ENCODE data around the gene UHRF2. TPM values are rescaled to one million over a fixed set of nuclear protein-coding genes. Genes with fewer than 3 reads are reported as not detected.
"Not testable (repeated sequence)": the region's sequence is repeated elsewhere in the genome, so short reads cannot be mapped to it uniquely, and the experiment has no call there.

UHRF2 gene, protein sequence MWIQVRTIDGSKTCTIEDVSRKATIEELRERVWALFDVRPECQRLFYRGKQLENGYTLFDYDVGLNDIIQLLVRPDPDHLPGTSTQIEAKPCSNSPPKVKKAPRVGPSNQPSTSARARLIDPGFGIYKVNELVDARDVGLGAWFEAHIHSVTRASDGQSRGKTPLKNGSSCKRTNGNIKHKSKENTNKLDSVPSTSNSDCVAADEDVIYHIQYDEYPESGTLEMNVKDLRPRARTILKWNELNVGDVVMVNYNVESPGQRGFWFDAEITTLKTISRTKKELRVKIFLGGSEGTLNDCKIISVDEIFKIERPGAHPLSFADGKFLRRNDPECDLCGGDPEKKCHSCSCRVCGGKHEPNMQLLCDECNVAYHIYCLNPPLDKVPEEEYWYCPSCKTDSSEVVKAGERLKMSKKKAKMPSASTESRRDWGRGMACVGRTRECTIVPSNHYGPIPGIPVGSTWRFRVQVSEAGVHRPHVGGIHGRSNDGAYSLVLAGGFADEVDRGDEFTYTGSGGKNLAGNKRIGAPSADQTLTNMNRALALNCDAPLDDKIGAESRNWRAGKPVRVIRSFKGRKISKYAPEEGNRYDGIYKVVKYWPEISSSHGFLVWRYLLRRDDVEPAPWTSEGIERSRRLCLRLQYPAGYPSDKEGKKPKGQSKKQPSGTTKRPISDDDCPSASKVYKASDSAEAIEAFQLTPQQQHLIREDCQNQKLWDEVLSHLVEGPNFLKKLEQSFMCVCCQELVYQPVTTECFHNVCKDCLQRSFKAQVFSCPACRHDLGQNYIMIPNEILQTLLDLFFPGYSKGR
- 52.3 TPM for polyA plus RNA-seq
- long read RNA-seq, donor 1, partial matches to known transcripts, result 0 of 1 reads
- long read RNA-seq, donor 1, other reads (novel, unspliced or antisense), result 0 of 1 reads
- long read RNA-seq, donor 2, partial matches to known transcripts, result 0 of 2 reads
- long read RNA-seq, donor 2, other reads (novel, unspliced or antisense), result 0 of 2 reads
- long read RNA-seq, donor 3, result 0 reads
- long read RNA-seq, donor 4, partial matches to known transcripts, result 0 of 2 reads
- long read RNA-seq, donor 4, other reads (novel, unspliced or antisense), result 0 of 2 reads
- long read RNA-seq, donor 5, partial matches to known transcripts, result 0 of 3 reads
- long read RNA-seq, donor 5, other reads (novel, unspliced or antisense), result 0 of 3 reads
- long read RNA-seq, donor 6, partial matches to known transcripts, result 0 of 3 reads
- long read RNA-seq, donor 6, other reads (novel, unspliced or antisense), result 0 of 3 reads
- long read RNA-seq, donor 7, partial matches to known transcripts, result 0 of 1 reads
- long read RNA-seq, donor 7, other reads (novel, unspliced or antisense), result 0 of 1 reads
- long read RNA-seq, donor 8, partial matches to known transcripts, result 0 of 3 reads
- long read RNA-seq, donor 8, other reads (novel, unspliced or antisense), result 0 of 3 reads
- long read RNA-seq, donor 9, partial matches to known transcripts, result 0 of 4 reads
- long read RNA-seq, donor 9, other reads (novel, unspliced or antisense), result 0 of 4 reads
- long read RNA-seq, donor 10, partial matches to known transcripts, result 0 of 2 reads
- long read RNA-seq, donor 10, other reads (novel, unspliced or antisense), result 0 of 2 reads
- long read RNA-seq, donor 11, partial matches to known transcripts, result 0 of 4 reads
- long read RNA-seq, donor 11, other reads (novel, unspliced or antisense), result 0 of 4 reads

DNA sequence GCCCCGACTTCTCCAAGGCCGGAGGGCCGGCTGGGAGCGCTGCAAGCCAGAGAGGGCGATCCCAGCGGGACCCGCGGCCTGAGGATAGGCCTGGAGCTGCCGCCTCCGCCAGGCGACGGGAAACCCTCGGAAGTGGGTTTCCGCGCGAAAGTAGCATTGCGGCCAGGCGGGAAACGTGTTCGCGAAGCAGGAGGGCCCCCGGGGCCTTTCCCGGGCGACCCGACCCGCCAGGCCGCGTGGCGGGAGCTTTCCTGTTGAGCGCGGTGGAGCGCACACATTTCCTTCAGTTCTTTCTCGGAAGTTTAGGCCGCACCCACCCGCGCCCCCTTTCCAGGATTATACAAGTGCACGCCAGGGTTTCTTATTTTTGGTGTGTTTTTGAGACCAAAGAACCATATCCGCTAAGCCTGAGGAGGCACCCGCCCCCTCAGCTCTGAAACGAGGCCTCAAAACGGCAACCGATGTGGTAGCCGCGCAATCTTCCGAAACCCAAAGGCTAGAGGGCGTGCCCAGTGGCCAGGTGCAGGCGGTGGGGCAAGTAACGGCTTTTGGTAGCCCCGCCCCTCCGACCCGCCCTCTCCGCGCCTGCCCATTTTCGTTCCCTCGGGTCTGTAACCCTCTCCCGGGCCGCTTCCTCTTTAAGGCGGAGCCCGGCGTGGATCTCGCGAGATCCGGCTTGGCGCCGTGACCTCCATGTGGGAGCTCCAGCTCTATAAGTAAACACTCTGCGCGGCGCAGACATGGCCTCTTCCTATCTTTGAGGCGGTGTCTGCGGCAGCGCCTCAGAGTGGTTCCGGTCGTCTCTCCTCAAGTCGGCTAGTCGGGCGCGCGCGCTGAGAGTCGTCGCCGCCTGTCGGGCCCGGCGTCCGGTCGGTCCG lies at the start of gene UHRF2:
UHRF2 (plus strand) TSS at position 713 of the 878 bp plus-strand sequence. CDS start 292 bp downstream, outside the sequence.
- Histone ChIP-seq H3K4me1 (ENCODE audit: control insufficient read depth, insufficient read depth, low read length) (no peaks in the 10 kb centered on the region), H3K4me3 (ENCODE audit: low read length) (peak within 1 kb of the TSS; percentile 61), H3K36me3 (ENCODE audit: control insufficient read depth, insufficient read depth, low read length) (peaks cover 2% of the 10 kb centered on the region), H3K27ac (ENCODE audit: low read length) (peak within 1 kb of the TSS; percentile 82), H3K9me3 (ENCODE audit: control insufficient read depth, low read depth, low read length) (peaks cover 6% of the 10 kb centered on the region), H3K27me3 (ENCODE audit: control insufficient read depth, insufficient read depth, low read length) (no peaks in the 10 kb centered on the region)
- peak; percentile 96 to 97 for DNase-seq
- WGBS (ENCODE audit: insufficient coverage, low lambda C conversion rate), result no CpG with 5 or more reads among the region's 88 CpGs

DNA sequence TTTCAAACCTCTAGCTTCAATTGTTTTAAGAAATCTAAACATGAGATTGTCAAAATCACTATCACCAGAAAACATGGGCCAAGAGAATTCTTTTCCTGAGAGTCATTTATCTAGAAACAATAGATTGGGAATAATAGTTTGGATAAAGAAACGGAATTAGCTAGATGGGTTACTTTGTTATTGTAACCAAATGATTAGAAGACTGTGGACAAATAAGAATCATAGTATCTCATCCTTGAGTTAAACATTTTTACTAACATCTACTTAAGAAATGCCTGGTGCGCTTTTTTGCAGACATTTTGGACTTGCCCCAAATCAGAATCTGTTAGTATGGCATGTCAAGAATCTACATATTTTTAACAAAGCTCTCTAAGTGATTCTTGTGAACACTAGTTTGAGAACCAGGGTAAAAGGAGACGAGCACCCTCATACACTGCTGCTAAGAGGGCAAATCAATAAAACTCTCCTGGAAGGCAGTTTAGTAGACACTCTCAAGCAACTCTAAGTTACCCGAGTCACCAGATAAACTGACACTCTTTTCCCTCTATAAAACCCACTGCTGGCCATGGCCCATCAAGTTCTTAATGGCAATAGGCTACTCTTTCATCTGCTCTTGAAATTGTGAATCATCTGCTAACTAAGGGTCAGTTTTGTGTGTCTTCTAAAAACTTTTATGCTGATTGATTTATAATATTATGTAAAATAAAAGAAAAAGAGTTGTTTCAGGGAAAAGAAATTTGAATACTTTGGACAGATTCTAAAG lies 45.7 kb upstream of the UHRF2 start:
- Histone ChIP-seq H3K36me3 (ENCODE audit: control insufficient read depth, insufficient read depth, low read length) (no peaks in the 10 kb centered on the region), H3K4me3 (ENCODE audit: low read length) (no peak overlapping the region), H3K9me3 (ENCODE audit: control insufficient read depth, low read depth, low read length) (no peaks in the 10 kb centered on the region), H3K4me1 (ENCODE audit: control insufficient read depth, insufficient read depth, low read length) (no peaks in the 10 kb centered on the region), H3K27me3 (ENCODE audit: control insufficient read depth, insufficient read depth, low read length) (no peaks in the 10 kb centered on the region), H3K27ac (ENCODE audit: low read length) (no peak overlapping the region)
- DNase-seq, result no peak
- WGBS (ENCODE audit: insufficient coverage, low lambda C conversion rate), result 67% methylated on average over 1 of the region's 4 CpGs

DNA sequence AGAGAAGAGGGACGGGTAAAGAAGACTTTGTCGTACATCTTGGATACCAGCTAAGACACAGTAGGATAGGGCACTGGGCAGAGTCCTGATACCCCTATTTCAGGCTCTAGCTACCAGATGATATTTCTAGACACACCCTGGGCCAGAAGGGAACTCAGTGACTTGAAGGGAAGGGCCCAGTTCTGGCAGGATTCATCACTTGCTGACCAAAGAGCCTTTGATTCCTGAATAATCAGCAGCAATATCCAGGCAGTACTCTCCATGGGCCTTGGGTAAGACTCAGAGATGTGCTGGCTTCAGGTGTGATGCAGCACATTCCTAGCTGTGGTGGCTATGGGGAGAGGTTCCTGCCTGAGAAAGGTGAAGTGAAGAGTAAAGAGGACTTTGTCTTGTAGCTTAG lies 44.2 kb upstream of the UHRF2 start:
- H3K27me3 ChIP-seq (ENCODE audit: control insufficient read depth, insufficient read depth, low read length), result no peaks in the 10 kb centered on the region
- WGBS (ENCODE audit: insufficient coverage, low lambda C conversion rate), result no CpG with 5 or more reads among the region's 2 CpGs
- no peaks in the 10 kb centered on the region for H3K9me3 ChIP-seq (ENCODE audit: control insufficient read depth, low read depth, low read length)

DNA sequence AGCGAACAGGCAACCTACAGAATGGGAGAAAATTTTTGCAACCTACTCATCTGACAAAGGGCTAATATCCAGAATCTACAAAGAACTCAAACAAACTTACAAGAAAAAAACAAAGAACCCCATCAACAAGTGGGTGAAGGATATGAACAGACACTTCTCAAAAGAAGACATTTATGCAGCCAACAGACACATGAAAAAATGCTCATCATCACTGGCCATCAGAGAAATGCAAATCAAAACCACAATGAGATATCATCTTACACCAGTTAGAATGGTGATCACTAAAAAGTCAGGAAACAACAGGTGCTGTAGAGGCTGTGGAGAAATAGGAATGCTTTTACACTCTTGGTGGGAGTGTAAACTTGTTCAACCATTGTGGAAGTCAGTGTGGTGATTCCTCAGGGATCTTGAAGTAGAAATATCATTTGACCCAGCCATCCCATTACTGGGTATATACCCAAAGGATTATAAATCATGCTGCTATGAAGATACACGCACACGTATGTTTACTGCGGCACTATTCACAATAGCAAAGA lies 31.5 kb upstream of the UHRF2 start:
- no CpG with 5 or more reads among the region's 4 CpGs for WGBS (ENCODE audit: insufficient coverage, low lambda C conversion rate)

More for the DNA sequence above, 44.2 kb upstream of the UHRF2 start:
- no peak overlapping the region for H3K4me3 ChIP-seq (ENCODE audit: low read length)
- no peak overlapping the region for H3K27ac ChIP-seq (ENCODE audit: low read length)
- no peak for DNase-seq
- no peaks in the 10 kb centered on the region for H3K36me3 ChIP-seq (ENCODE audit: control insufficient read depth, insufficient read depth, low read length)
- H3K4me1 ChIP-seq (ENCODE audit: control insufficient read depth, insufficient read depth, low read length), result no peaks in the 10 kb centered on the region

DNA sequence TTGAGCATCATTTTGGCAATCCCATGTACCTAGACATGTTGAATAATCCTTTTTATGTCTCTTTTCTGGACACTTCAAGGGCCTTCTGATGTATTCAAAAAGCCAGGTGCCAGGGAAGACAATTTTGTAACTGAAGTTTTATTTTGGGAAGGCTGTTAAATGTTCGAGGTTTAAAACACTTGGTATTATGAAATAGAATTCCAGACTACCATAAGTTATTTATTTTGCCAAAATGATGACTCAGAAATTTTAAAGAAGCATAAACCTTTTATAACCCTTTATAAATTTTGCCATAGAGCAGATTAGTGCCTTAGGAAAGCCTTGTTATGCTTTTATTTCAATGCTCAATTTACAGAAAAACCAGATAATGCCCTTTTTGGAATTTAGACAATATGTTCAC lies 30.3 kb upstream of the UHRF2 start:
- Histone ChIP-seq H3K4me1 (ENCODE audit: control insufficient read depth, insufficient read depth, low read length) (no peaks in the 10 kb centered on the region), H3K36me3 (ENCODE audit: control insufficient read depth, insufficient read depth, low read length) (no peaks in the 10 kb centered on the region), H3K27me3 (ENCODE audit: control insufficient read depth, insufficient read depth, low read length) (no peaks in the 10 kb centered on the region), H3K9me3 (ENCODE audit: control insufficient read depth, low read depth, low read length) (no peaks in the 10 kb centered on the region), H3K27ac (ENCODE audit: low read length) (no peak overlapping the region), H3K4me3 (ENCODE audit: low read length) (no peak overlapping the region)
- no CpG with 5 or more reads among the region's 1 CpG for WGBS (ENCODE audit: insufficient coverage, low lambda C conversion rate)
- DNase-seq, result no peak

More for the DNA sequence above, 31.5 kb upstream of the UHRF2 start:
- not testable (repeated sequence) for H3K27me3 ChIP-seq (ENCODE audit: control insufficient read depth, insufficient read depth, low read length); DNase-seq; H3K4me3 ChIP-seq (ENCODE audit: low read length); H3K36me3 ChIP-seq (ENCODE audit: control insufficient read depth, insufficient read depth, low read length); H3K27ac ChIP-seq (ENCODE audit: low read length); H3K9me3 ChIP-seq (ENCODE audit: control insufficient read depth, low read depth, low read length); H3K4me1 ChIP-seq (ENCODE audit: control insufficient read depth, insufficient read depth, low read length)

DNA sequence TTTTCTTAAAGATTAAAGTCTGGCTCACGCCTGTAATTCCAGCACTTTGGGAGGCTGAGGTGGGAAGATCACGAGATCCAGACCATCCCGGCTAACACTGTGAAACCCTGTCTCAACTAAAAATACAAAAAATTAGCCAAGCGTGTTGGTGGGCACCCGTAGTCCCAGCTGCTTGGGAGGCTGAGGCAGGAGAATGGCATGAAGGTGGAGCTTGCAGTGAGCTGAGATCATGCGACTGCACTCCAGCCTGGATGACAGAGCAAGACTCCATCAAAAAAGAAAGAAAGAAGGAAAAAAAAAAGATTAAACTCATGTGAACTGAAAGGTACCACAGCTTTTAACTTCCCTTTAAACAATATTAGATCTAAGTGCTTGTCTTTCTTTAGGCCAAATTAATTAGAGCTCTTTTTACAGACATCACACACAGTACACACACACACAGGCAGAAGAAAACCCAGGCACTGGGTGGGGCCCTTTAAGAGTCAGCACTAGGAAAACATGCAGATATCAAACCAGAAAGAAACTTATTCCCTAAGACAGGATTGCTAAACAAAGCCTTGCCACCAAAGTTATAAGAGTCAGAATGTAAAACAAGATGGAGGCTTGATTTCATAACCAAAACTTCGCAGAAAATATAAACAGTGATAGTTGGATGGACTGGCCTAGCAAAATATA lies 29.3 kb upstream of the UHRF2 start:
- 90% methylated on average over 3 of the region's 7 CpGs for WGBS (ENCODE audit: insufficient coverage, low lambda C conversion rate)
- no peaks in the 10 kb centered on the region for H3K9me3 ChIP-seq (ENCODE audit: control insufficient read depth, low read depth, low read length)
- no peaks in the 10 kb centered on the region for H3K4me1 ChIP-seq (ENCODE audit: control insufficient read depth, insufficient read depth, low read length)
- H3K27ac ChIP-seq (ENCODE audit: low read length), result no peak overlapping the region
- no peak overlapping the region for H3K4me3 ChIP-seq (ENCODE audit: low read length)
- no peak for DNase-seq
- no peaks in the 10 kb centered on the region for H3K36me3 ChIP-seq (ENCODE audit: control insufficient read depth, insufficient read depth, low read length)
- H3K27me3 ChIP-seq (ENCODE audit: control insufficient read depth, insufficient read depth, low read length), result no peaks in the 10 kb centered on the region

DNA sequence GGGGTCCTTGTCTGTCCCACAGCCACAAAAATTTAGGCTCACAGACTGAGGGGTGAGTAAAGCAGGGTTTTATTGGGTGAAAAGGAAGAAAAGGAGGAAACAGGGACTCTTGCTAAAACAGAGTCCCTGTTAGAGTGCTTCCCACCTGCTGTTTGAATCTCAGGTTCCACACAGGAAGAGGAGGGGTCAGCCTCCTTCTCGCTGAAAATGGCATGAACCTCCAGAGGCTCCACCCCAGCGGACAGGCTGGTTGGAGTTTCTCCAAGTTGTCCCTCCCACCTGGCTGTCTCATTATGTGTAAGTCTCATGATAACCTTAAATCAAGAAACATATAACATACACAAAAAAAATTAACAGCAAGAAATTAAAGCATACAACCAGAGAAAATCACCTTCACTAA lies 28.3 kb upstream of the UHRF2 start:
- Histone ChIP-seq H3K4me3 (ENCODE audit: low read length) (no peak overlapping the region), H3K9me3 (ENCODE audit: control insufficient read depth, low read depth, low read length) (no peaks in the 10 kb centered on the region), H3K36me3 (ENCODE audit: control insufficient read depth, insufficient read depth, low read length) (no peaks in the 10 kb centered on the region), H3K27ac (ENCODE audit: low read length) (no peak overlapping the region), H3K27me3 (ENCODE audit: control insufficient read depth, insufficient read depth, low read length) (no peaks in the 10 kb centered on the region), H3K4me1 (ENCODE audit: control insufficient read depth, insufficient read depth, low read length) (no peaks in the 10 kb centered on the region)
- WGBS (ENCODE audit: insufficient coverage, low lambda C conversion rate), result no CpG with 5 or more reads among the region's 2 CpGs
- DNase-seq, result no peak

DNA sequence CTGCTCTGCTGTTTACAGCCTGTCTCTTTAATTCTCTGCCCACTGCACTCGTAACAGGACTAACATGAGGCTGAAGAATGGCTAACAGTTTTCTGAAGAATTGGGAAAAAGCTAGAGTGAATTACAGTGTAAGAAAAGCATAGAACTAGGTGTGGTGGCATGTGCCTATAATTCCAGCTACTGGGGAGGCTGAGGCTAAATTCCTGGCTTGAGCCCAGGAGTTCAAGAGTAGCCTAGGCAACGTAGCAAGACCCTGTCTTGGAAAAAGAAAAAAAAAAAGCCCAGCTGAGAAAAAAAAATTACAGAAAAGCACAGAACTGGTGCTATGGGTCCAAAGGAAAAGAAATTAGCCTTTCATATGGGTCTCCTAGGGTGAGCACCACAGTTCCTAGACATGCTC lies 13.9 kb upstream of the UHRF2 start:
- H3K4me3 ChIP-seq (ENCODE audit: low read length), result no peak overlapping the region
- H3K4me1 ChIP-seq (ENCODE audit: control insufficient read depth, insufficient read depth, low read length), result no peaks in the 10 kb centered on the region
- no peak for DNase-seq
- WGBS (ENCODE audit: insufficient coverage, low lambda C conversion rate), result 53% methylated on average over 2 of the region's 2 CpGs
- no peaks in the 10 kb centered on the region for H3K36me3 ChIP-seq (ENCODE audit: control insufficient read depth, insufficient read depth, low read length)
- H3K27ac ChIP-seq (ENCODE audit: low read length), result no peak overlapping the region
- H3K9me3 ChIP-seq (ENCODE audit: control insufficient read depth, low read depth, low read length), result no peaks in the 10 kb centered on the region
- H3K27me3 ChIP-seq (ENCODE audit: control insufficient read depth, insufficient read depth, low read length), result no peaks in the 10 kb centered on the region

Measured in large intestine (tissue), 12 donors.